Stomach (tissue), 4 donors: Measurements from ENCODE around the gene KCTD13.

Source experiments
- CTCF ChIP-seq, 7 experiments: fragments of 450-650 bp in 4 of 7; fragments of 200-600 bp in 3 of 7; sonication (generic) in 3 of 7; IDR thresholded peaks; one replicate each; pipeline ENCODE4 v1.5.1; 2016 to 2019; ENCODE audit warnings: antibody characterized with exemption in 7 of 7, control low read depth in 2 of 7, mild to moderate bottlenecking in 1 of 7
- EP300 ChIP-seq: sonication (generic); formaldehyde crosslinking; IDR thresholded peaks from one replicate; pipeline ENCODE4 v1.6.1; 2017; ENCODE audit warnings: antibody characterized with exemption
- POLR2A ChIP-seq, 4 donors: fragments of 450-650 bp; IDR thresholded peaks; one replicate each; pipeline ENCODE4 v1.6.1; 2016; ENCODE audit warnings: antibody characterized with exemption in 4 of 4, control low read depth in 2 of 4, mild to moderate bottlenecking in 1 of 4, moderate library complexity in 1 of 4
- POLR2AphosphoS5 ChIP-seq, 3 donors: sonication (generic); formaldehyde crosslinking; IDR thresholded peaks; one replicate each; pipeline ENCODE4 v1.6.1; 2016; ENCODE audit warnings: antibody characterized with exemption in 3 of 3

DNA sequence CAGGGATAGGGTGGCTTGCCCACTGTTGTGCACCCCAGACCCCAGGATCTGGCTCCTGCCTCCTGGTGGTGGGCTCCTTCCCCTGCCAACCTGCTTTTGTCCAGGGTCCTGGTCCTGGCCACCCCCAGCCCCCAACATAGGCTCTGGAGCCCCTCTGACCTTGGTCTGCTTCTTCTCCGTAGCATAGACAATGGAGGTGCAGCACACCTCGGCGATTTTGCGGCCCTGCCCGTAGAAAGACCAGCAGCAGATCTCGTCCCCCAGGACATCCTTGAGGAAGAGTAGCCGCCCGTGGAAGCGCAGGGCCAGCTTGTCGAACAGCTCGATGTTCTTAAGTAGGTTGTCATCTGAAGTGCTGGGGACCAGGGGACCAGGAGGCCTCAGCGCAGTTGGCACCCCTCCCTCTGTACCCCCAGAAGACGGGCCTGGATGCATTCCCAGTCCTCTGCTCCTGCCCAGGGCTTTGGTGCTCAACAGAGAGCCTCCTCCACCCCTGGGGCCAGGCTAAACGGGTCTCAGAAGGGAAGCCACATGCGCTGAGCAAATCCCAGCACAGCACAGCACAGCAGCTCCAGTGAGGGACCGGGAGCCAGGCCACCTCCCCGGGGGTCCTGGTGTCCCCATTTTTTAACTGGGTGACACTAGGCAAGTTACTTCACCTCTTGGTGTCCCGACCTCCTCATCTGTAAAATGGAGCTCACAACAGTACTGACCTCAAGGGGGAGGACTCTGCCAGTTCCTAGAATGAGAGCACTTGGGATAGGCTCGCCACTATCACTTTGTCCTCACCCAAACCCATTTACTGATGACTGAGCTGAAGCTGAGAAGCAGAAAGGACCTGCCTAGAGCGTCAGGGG, 15.0 kb downstream of the KCTD13 start:
- no peak for TF ChIP-seq CTCF (IDR thresholded peaks at IDR 0.05)
- no peak for TF ChIP-seq POLR2A (IDR thresholded peaks at IDR 0.05)
- no peak for TF ChIP-seq POLR2AphosphoS5 (IDR thresholded peaks at IDR 0.05)
- no peak for TF ChIP-seq EP300
